ENCODE results near the gene NUB1. TPM values are rescaled to one million over a fixed set of nuclear protein-coding genes. Genes with fewer than 3 reads are reported as not detected.

The NUB1 gene
- total RNA-seq, 4 donors from 2014 or later, result 27.9 to 51.1 (median 39.1) TPM

DNA sequence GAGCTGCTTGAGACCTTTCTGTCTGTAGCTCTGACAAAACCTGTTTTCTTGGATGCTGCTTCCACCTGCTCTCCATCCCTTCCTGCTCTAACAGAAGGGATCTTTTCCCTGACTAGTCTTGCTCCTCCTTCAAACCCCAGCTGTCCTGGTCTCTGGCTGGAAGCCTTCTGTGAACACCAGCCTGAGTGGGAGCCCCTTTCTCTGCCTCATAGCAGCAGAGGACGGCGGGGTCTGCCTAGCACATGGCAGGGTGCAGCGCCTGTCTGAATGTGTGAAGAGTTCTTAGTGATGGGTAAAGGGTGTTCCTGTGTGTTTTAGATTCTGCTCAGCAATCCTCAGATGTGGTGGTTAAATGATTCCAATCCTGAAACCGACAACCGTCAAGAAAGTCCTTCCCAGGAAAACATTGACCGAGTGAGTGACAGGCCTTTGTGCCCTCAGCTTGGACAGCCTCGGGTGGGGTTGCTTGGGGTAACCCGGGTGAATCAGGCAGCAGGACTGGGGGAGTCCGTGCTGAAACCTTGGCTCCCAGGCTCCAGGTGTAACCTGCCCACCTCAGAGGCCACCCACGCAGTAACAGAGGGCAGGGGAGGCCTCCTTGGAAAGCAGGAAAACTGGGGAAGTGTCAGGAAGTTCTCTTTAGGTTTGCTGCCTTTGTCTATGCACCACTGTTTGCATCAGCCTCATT is 34.1 kb downstream of the NUB1 start:
- DNase-seq, result peak in 1 of 2 donors; percentile 4
- Histone ChIP-seq H3K9me3 (no peaks in the 10 kb centered on the region), H3K36me3 (no peaks in the 10 kb centered on the region), H3K4me1 (no peaks in the 10 kb centered on the region), H3K4me3 (no peak overlapping the region), H3K27me3 (no peaks in the 10 kb centered on the region), H3K27ac (no peak overlapping the region)
- intact Hi-C loops (cut with DNase I; ENCODE audit: low total_unique reads), result no loop called here
- TF ChIP-seq POLR2A (IDR thresholded peaks at IDR 0.05), result no peak

DNA sequence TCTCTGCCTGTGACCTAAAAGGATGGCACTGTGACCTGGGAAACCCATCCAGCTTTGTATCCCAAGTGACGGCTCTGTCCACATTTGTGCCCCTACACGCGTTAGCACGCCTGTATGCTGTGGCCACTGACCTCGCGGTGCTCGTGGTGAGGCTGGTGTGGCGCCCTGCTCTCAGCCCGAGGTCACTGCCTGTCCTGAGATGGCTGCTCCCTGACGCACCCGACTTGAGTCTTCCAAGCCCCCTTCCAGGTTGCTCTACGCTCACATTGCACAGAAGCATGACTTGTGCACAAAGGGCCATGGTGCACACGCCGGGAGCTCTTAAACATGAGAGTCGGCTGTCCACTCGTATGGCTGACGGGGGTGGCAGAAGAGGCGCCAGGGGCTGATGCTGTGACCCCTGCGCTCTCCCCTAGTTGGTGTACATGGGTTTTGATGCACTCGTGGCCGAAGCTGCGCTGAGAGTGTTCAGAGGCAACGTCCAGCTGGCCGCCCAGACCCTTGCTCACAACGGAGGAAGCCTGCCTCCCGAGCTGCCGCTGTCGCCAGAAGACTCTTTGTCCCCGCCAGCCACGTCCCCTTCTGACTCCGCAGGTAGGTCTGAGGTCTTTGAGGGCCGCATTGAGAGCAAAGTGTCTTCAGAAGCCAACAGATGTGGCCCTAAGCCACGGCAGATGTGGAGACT is 34.7 kb downstream of the NUB1 start:
- no peaks in the 10 kb centered on the region for H3K27me3 ChIP-seq
- H3K4me1 ChIP-seq, result peaks cover 0 to 1% of the 10 kb centered on the region in 2 donors
- intact Hi-C loops (cut with DNase I; ENCODE audit: low total_unique reads), result no loop called here
- H3K9me3 ChIP-seq, result no peaks in the 10 kb centered on the region
- no peaks in the 10 kb centered on the region for H3K36me3 ChIP-seq
- DNase-seq, result peak in 1 of 2 donors; percentile 12
- H3K27ac ChIP-seq, result no peak overlapping the region
- no peak overlapping the region for H3K4me3 ChIP-seq
- TF ChIP-seq POLR2A (IDR thresholded peaks at IDR 0.05), result no peak
- TF ChIP-seq, protein P1, sequence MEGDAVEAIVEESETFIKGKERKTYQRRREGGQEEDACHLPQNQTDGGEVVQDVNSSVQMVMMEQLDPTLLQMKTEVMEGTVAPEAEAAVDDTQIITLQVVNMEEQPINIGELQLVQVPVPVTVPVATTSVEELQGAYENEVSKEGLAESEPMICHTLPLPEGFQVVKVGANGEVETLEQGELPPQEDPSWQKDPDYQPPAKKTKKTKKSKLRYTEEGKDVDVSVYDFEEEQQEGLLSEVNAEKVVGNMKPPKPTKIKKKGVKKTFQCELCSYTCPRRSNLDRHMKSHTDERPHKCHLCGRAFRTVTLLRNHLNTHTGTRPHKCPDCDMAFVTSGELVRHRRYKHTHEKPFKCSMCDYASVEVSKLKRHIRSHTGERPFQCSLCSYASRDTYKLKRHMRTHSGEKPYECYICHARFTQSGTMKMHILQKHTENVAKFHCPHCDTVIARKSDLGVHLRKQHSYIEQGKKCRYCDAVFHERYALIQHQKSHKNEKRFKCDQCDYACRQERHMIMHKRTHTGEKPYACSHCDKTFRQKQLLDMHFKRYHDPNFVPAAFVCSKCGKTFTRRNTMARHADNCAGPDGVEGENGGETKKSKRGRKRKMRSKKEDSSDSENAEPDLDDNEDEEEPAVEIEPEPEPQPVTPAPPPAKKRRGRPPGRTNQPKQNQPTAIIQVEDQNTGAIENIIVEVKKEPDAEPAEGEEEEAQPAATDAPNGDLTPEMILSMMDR (IDR thresholded peaks at IDR 0.05), result no peak

DNA sequence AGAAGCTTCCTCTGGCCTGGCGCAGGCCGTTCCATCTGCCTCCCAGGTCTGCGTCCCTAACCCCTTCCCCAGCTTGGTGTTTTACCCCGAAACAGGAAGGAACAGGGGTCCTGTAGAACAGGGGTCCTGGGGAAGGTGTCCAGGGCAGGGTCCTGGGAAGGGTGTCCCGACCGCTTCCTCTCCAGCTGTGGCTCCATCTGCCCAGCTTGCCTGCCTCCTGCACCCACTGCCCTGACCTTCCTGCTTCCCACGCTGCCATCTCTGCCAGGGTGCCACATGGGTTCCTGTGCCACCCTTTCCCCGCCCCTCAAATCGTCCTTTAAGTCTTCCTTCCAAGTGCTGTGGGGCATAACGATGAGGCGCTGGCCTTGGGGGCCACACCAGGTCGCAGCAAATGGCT is 35.8 kb downstream of the NUB1 start:
- peaks cover 0 to 7% of the 10 kb centered on the region in 2 donors for H3K4me1 ChIP-seq
- no peak overlapping the region for H3K27ac ChIP-seq
- no peak overlapping the region for H3K4me3 ChIP-seq
- DNase-seq, result no peak
- no peaks in the 10 kb centered on the region for H3K9me3 ChIP-seq
- TF ChIP-seq POLR2A (IDR thresholded peaks at IDR 0.05), result no peak
- TF ChIP-seq, protein P1 (IDR thresholded peaks at IDR 0.05), result no peak
- H3K27me3 ChIP-seq, result no peaks in the 10 kb centered on the region
- no peaks in the 10 kb centered on the region for H3K36me3 ChIP-seq
- intact Hi-C loops (cut with DNase I; ENCODE audit: low total_unique reads), result no loop called here

DNA sequence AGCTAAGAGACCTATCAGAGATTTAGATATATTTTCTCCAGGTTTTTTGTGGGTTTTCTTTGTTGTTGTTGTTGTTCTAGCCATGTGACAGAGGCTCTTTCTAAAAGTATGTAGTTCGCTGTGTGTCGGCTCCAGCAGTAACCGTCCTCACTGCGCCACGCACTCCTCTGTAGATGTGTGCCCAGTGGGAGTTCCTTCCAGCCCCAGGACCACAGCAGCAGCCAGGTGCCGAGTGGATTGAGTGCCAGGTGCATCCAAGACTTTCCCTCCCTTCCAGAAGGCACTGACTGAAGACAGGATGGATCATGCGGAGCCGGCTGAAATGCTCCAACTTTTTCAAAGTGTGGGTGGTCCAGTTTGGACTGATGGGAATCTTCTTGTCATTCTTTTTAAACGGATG is 36.4 kb downstream of the NUB1 start:
- Histone ChIP-seq H3K36me3 (no peaks in the 10 kb centered on the region), H3K4me1 (peaks cover 0 to 7% of the 10 kb centered on the region in 2 donors), H3K4me3 (no peak overlapping the region), H3K27ac (no peak overlapping the region), H3K9me3 (no peaks in the 10 kb centered on the region), H3K27me3 (no peaks in the 10 kb centered on the region)
- no peak for TF ChIP-seq POLR2A (IDR thresholded peaks at IDR 0.05)
- TF ChIP-seq, protein P1 (IDR thresholded peaks at IDR 0.05), result no peak
- intact Hi-C loops (cut with DNase I; ENCODE audit: low total_unique reads), result no loop called here
- DNase-seq, result no peak

DNA sequence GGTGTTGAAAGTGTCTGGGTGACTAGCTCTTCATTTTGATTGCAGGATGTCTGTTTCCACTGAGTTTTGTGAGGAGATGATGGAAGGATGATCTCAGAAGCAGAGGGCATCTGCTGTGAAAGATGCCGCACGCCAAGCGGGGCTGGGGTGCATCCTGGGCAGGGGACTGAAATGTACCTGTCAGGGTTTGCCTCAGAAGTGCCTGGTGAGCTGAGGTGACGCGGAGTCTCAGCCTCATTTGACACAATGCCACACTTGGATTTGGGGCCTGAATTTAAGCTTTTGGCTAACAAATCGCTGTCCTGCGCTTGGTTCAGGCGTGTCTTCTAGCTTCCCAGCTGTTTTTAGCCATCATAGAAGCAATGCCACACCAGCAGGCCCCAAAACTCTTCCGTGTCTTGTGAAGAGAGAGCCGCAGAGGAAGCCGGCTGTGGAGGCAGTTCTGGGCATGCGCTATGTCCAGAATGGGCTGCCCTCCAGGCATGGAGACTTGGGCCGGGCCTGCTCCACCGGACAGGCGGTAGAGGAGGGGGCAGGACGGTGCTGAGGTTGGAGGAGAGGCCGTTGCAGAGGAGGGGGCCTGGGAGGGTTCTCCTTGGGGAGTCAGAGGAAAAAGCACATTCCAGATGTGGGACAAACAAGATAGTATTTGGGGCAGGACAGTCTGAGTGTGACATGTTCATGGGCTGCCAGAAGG is 37.0 kb downstream of the NUB1 start:
- no peaks in the 10 kb centered on the region for H3K36me3 ChIP-seq
- H3K27me3 ChIP-seq, result no peaks in the 10 kb centered on the region
- no peak overlapping the region for H3K27ac ChIP-seq
- no peak for TF ChIP-seq POLR2A (IDR thresholded peaks at IDR 0.05)
- TF ChIP-seq, protein P1 (IDR thresholded peaks at IDR 0.05), result no peak
- H3K4me1 ChIP-seq, result peaks cover 0 to 7% of the 10 kb centered on the region in 2 donors
- H3K4me3 ChIP-seq, result no peak overlapping the region
- intact Hi-C loops (cut with DNase I; ENCODE audit: low total_unique reads), result no loop called here
- H3K9me3 ChIP-seq, result no peaks in the 10 kb centered on the region
- DNase-seq, result no peak
